ENCODE data around the gene NPIPA7.
"Not testable (repeated sequence)": the region's sequence is repeated elsewhere in the genome, so short reads cannot be mapped to it uniquely, and the experiment has no call there.

DNA sequence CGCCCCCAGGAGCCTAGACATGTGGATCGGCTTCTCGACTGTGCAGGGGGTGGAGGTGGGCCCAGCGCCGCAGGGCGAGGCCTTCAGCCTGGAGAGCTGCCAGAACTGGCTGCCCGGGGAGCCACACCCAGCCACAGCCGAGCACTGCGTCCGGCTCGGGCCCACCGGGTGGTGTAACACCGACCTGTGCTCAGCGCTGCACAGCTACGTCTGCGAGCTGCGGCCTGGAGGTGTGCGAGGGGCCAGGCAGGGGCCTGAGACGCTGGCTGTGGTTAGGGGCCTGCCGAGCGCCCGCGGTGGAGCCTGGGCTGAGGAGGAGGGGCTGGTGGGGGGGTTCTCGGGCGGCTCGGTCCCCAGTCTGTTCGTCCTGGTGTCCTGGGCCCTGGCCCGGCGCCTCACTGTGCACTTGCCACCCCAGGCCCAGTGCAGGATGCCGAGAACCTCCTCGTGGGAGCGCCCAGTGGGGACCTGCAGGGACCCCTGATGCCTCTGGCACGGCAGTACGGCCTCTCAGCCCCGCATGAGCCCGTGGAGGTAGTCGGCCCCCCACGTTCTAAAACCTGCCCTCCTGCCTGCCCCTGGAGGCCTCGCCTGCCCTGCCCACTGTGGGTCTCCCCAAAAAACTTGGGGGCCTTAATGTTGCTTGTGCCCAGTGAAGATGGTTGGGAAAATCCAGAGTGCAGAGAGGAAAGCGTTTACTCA is 20.2 kb upstream of the NPIPA7 start:
- TF ChIP-seq, protein P1, sequence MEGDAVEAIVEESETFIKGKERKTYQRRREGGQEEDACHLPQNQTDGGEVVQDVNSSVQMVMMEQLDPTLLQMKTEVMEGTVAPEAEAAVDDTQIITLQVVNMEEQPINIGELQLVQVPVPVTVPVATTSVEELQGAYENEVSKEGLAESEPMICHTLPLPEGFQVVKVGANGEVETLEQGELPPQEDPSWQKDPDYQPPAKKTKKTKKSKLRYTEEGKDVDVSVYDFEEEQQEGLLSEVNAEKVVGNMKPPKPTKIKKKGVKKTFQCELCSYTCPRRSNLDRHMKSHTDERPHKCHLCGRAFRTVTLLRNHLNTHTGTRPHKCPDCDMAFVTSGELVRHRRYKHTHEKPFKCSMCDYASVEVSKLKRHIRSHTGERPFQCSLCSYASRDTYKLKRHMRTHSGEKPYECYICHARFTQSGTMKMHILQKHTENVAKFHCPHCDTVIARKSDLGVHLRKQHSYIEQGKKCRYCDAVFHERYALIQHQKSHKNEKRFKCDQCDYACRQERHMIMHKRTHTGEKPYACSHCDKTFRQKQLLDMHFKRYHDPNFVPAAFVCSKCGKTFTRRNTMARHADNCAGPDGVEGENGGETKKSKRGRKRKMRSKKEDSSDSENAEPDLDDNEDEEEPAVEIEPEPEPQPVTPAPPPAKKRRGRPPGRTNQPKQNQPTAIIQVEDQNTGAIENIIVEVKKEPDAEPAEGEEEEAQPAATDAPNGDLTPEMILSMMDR (conservative IDR thresholded peaks at IDR 0.05 in 1 of 2, IDR thresholded peaks at IDR 0.05 in 1 of 2; ENCODE audit: low read depth in 1 of 2, low read length in 2 of 2) = not testable (repeated sequence)
- not testable (repeated sequence) for TF ChIP-seq EZH2 (IDR thresholded peaks at IDR 0.05; ENCODE audit: low read length, missing control alignments)

All from fibroblast of lung (primary cell).